HepG2 (cell line): Measurements from ENCODE around the gene PDCL3. TPM values are rescaled to one million over a fixed set of nuclear protein-coding genes. Genes with fewer than 3 reads are reported as not detected.
A peak's percentile ranks its signal among the peaks of the same experiment; 100 is the strongest.

Experiments
- CHD4 ChIP-seq: fragments of 200-600 bp; sonication (generic); IDR thresholded peaks from 2 replicates; pipeline ENCODE4 v1.7.0; 2017; ENCODE audit warnings: mild to moderate bottlenecking, low read length, borderline replicate concordance
- DR1 ChIP-seq: sonication (generic); formaldehyde crosslinking; IDR thresholded peaks from 2 replicates; pipeline ENCODE4 v1.8.0; 2021; ENCODE audit warnings: mild to moderate bottlenecking, missing genetic modification reagents, inconsistent platforms
- FOXK2 ChIP-seq: fragments of 450-650 bp; IDR thresholded peaks from 2 replicates; pipeline ENCODE4 v1.6.1; 2016
- IRF2 ChIP-seq: IDR thresholded peaks from 2 replicates; pipeline ENCODE4 v1.6.1; 2018; ENCODE audit warnings: missing genetic modification reagents, missing compliant biosample characterization
- KDM4B ChIP-seq: sonication (generic); formaldehyde crosslinking; IDR thresholded peaks from 2 replicates; pipeline ENCODE4 v1.4.0; 2020; ENCODE audit warnings: missing genetic modification reagents
- MLXIP ChIP-seq: sonication (generic); formaldehyde crosslinking; IDR thresholded peaks from 2 replicates; pipeline ENCODE4 v1.9.0; 2021; ENCODE audit warnings: missing genetic modification reagents, borderline replicate concordance
- RBM22 ChIP-seq: fragments of 200-400 bp; formaldehyde crosslinking; optimal IDR thresholded peaks from 2 replicates; pipeline ENCODE3; 2017; ENCODE audit warnings: mild to moderate bottlenecking, low read length, moderate library complexity
- THAP9 ChIP-seq: sonication (generic); formaldehyde crosslinking; IDR thresholded peaks from 2 replicates; pipeline ENCODE4; 2020; ENCODE audit warnings: missing genetic modification reagents, mild to moderate bottlenecking, borderline replicate concordance
- ZBTB25 ChIP-seq: IDR thresholded peaks from 2 replicates; pipeline ENCODE4 v1.6.1; 2018; ENCODE audit warnings: missing genetic modification reagents
- ZBTB3 ChIP-seq: sonication (generic); formaldehyde crosslinking; IDR thresholded peaks from 2 replicates; pipeline ENCODE4 v1.4.0; 2020; ENCODE audit warnings: low read depth, mild to moderate bottlenecking, moderate library complexity, missing genetic modification reagents, borderline replicate concordance
- ZMYM3 ChIP-seq: sonication (generic); formaldehyde crosslinking; IDR thresholded peaks from 2 replicates; pipeline ENCODE4 v1.5.1; 2020; ENCODE audit warnings: mild to moderate bottlenecking, missing genetic modification reagents
- ZNF251 ChIP-seq: sonication (generic); formaldehyde crosslinking; IDR thresholded peaks from 2 replicates; pipeline ENCODE4 v1.9.0; 2021; ENCODE audit warnings: mild to moderate bottlenecking, missing genetic modification reagents
- ZNF350 ChIP-seq: sonication (generic); formaldehyde crosslinking; IDR thresholded peaks from 2 replicates; pipeline ENCODE4 v1.4.0; 2020; ENCODE audit warnings: mild to moderate bottlenecking, low read depth, missing genetic modification reagents, borderline replicate concordance
- ZNF431 ChIP-seq: sonication (generic); formaldehyde crosslinking; IDR thresholded peaks from 2 replicates; pipeline ENCODE4 v1.9.0; 2022; ENCODE audit warnings: missing genetic modification reagents, low read depth, mild to moderate bottlenecking, borderline replicate concordance
- ZNF616 ChIP-seq: sonication (generic); formaldehyde crosslinking; IDR thresholded peaks from 2 replicates; pipeline ENCODE4 v1.5.0; 2020; ENCODE audit warnings: low read depth, mild to moderate bottlenecking, missing genetic modification reagents
- ZNF652 ChIP-seq: IDR thresholded peaks from 2 replicates; pipeline ENCODE4 v1.6.1; 2016; ENCODE audit warnings: low read depth, borderline replicate concordance
- ZNF788 ChIP-seq: sonication (generic); formaldehyde crosslinking; IDR thresholded peaks from 2 replicates; pipeline ENCODE4 v1.5.0; 2020; ENCODE audit warnings: mild to moderate bottlenecking, missing genetic modification reagents, borderline replicate concordance
- ZSCAN21 ChIP-seq: sonication (generic); formaldehyde crosslinking; IDR thresholded peaks from 2 replicates; pipeline ENCODE4 v1.8.0; 2022; ENCODE audit warnings: mild to moderate bottlenecking, missing genetic modification reagents, moderate library complexity, borderline replicate concordance
- polyA plus RNA-seq, 8 experiments: library from polyadenylated mRNA; depleted of rRNA in 3 of 8; stranded (reverse) in 7 of 8; unstranded in 1 of 8; fragments of >200 nt; fragmentation: Illumina TruSeq in 4 of 8; extraction: Trizol in 4 of 8; gene quantifications; 2 replicates each; pipeline versions ENCODE4 v1.2.1 to v1.2.3, GENCODE V29; 2011 to 2016; ENCODE audit warnings: low read depth in 4 of 8, missing spikeins in 1 of 8, mixed read lengths in 1 of 8; ENCODE audit not compliant: insufficient read depth in 1 of 8
- total RNA-seq, 5 experiments: library from RNA; depleted of rRNA; stranded (reverse); fragments of >200 nt; fragmentation: Illumina TruSeq; extraction: Trizol; gene quantifications; 2 replicates each; pipeline ENCODE4 v1.2.3, GENCODE V29; 2016; ENCODE audit warnings: low read depth in 1 of 5
- TF ChIP-seq, protein P1 (sequence below): sonication (generic); formaldehyde crosslinking; IDR thresholded peaks from 2 replicates; pipeline ENCODE4 v1.4.0; 2020; ENCODE audit warnings: missing genetic modification reagents

The PDCL3 gene
- total and polyA plus RNA-seq, 2 of the 13 experiments (the other 11 are each of a cell fraction or from before 2014, with no cell fraction given), result 14.4 to 24.4 TPM

DNA sequence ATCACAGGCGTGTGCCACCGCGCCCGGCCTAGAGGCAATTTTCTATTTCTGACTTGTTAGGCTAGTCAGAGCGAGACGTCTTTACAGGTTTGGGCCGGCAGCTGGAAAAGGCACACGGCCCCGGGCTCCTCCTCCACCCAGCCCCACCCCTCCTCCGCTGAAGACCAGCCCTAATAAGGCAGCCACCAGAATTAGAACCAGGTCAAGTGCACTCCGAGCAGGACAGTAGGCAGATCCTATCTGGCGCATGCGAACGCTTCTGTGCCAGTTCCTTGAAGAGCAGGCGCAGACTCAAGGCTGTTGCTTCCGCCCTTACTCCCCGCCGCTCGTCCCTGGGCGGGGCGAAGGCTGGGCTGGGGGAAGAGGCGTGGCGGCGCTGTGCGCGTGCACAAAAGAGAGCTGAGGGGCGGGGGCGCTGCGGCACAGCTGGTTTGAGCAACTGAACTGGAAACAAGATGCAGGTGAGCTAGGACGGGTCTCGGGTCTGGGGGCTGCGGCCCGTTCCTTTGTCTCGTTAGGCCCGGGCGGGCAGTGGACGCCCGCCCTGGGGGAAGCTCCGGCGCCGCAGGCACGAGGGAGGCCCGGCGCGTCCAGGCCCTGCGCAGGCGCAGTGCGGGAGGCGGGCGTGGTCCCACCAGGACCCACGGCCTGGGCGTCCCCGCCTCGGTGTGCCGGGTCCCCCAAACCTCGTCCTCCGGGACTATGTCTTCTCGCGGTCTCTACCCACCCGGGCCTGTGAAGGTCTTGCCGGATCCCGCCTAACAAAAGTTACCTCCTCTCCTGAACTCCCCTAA is at the start of gene PDCL3 (continued):
- TF ChIP-seq MLXIP (CRISPR knock-in tag), result peak; percentile 54; the same call in 1 of the 2 replicates
- no peak; the same call in 1 of the 2 replicates for TF ChIP-seq ZBTB25
- no peak for TF ChIP-seq RBM22
- no peak for TF ChIP-seq ZNF251 (CRISPR knock-in tag)
- peak; percentile 38; the same call in 1 of the 2 replicates for TF ChIP-seq ZNF616 (CRISPR knock-in tag)
- TF ChIP-seq ZNF431, result no peak
- TF ChIP-seq CHD4, result peak; percentile 71; the same call in 1 of the 2 replicates
- TF ChIP-seq FOXK2, result no peak
- TF ChIP-seq IRF2 (CRISPR knock-in tag), result peak; percentile 86
- TF ChIP-seq ZBTB3 (CRISPR knock-in tag), result 0 out of 2 replicates have a peak, but pooled peaks have one; percentile 30
- TF ChIP-seq THAP9 (CRISPR knock-in tag), result no peak; the same call in 1 of the 2 replicates
- peak; percentile 66 for TF ChIP-seq ZNF788 (CRISPR knock-in tag)
- TF ChIP-seq, protein P1, sequence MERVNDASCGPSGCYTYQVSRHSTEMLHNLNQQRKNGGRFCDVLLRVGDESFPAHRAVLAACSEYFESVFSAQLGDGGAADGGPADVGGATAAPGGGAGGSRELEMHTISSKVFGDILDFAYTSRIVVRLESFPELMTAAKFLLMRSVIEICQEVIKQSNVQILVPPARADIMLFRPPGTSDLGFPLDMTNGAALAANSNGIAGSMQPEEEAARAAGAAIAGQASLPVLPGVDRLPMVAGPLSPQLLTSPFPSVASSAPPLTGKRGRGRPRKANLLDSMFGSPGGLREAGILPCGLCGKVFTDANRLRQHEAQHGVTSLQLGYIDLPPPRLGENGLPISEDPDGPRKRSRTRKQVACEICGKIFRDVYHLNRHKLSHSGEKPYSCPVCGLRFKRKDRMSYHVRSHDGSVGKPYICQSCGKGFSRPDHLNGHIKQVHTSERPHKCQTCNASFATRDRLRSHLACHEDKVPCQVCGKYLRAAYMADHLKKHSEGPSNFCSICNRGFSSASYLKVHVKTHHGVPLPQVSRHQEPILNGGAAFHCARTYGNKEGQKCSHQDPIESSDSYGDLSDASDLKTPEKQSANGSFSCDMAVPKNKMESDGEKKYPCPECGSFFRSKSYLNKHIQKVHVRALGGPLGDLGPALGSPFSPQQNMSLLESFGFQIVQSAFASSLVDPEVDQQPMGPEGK (CRISPR knock-in tag), result peak; percentile 80
- no peak; the same call in 1 of the 2 replicates for TF ChIP-seq ZSCAN21 (CRISPR knock-in tag)
- peak; percentile 79; the same call in 1 of the 2 replicates for TF ChIP-seq ZNF350 (CRISPR knock-in tag)
- no peak for TF ChIP-seq ZNF652
- no peak for TF ChIP-seq KDM4B (CRISPR knock-in tag)
- peak; percentile 85; the same call in 1 of the 2 replicates for TF ChIP-seq DR1 (CRISPR knock-in tag)
- TF ChIP-seq ZMYM3 (CRISPR knock-in tag), result peak; percentile 73; the same call in 1 of the 2 replicates
